Islet of Langerhans (tissue), 1 donor: ENCODE data around the gene SLC13A4.
"Not testable (repeated sequence)": the region's sequence is repeated elsewhere in the genome, so short reads cannot be mapped to it uniquely, and the experiment has no call there.

ENCODE experiments used
- FAIRE-seq: peaks from one replicate; lab custom pipeline; 2011; peaks lifted over from hg19 to GRCh38; lab: Jason Lieb, UNC

The SLC13A4 gene

GRCh38 chr7:135693558-135693957 is 34.4 kb downstream of the SLC13A4 start:
- no peak for FAIRE-seq

- FAIRE-seq = not testable (repeated sequence)
These were observed 35.4 kb downstream of the SLC13A4 start for GRCh38 chr7:135692606-135693005.

GRCh38 chr7:135692055-135692454 is 35.9 kb downstream of the SLC13A4 start:
- no peak for FAIRE-seq

GRCh38 chr7:135690566-135690965 is 37.4 kb downstream of the SLC13A4 start:
- no peak for FAIRE-seq

- no peak for FAIRE-seq
These were observed 40.5 kb downstream of the SLC13A4 start for GRCh38 chr7:135687466-135687865.

- FAIRE-seq = no peak
These were observed 42.5 kb downstream of the SLC13A4 start for GRCh38 chr7:135685306-135686084.

- no peak for FAIRE-seq
These were observed 43.3 kb downstream of the SLC13A4 start for GRCh38 chr7:135684699-135685098.

- no peak for FAIRE-seq
These were observed 43.9 kb downstream of the SLC13A4 start for GRCh38 chr7:135684136-135684535.

- FAIRE-seq = no peak
These were observed 44.4 kb downstream of the SLC13A4 start for GRCh38 chr7:135683609-135684008.

- no peak for FAIRE-seq
These were observed 45.8 kb downstream of the SLC13A4 start for GRCh38 chr7:135682191-135682590.

- FAIRE-seq = no peak
These were observed 46.2 kb downstream of the SLC13A4 start for GRCh38 chr7:135681762-135682161.

- FAIRE-seq = peak; percentile 76
These were observed 49.1 kb downstream of the SLC13A4 start for GRCh38 chr7:135678612-135679575.

GRCh38 chr7:135673360-135673706 is 54.7 kb downstream of the SLC13A4 start:
- no peak for FAIRE-seq

GRCh38 chr7:135672560-135673359 is 55.2 kb downstream of the SLC13A4 start:
- FAIRE-seq = peak; percentile 75

GRCh38 chr7:135670179-135670578 is 57.8 kb downstream of the SLC13A4 start:
- no peak for FAIRE-seq

GRCh38 chr7:135669774-135670173 is 58.2 kb downstream of the SLC13A4 start:
- no peak for FAIRE-seq

GRCh38 chr7:135668852-135669395 is 59.1 kb downstream of the SLC13A4 start:
- FAIRE-seq = not testable (repeated sequence)

GRCh38 chr7:135667626-135668025 is 60.4 kb downstream of the SLC13A4 start:
- FAIRE-seq = not testable (repeated sequence)

- no peak for FAIRE-seq
These were observed 61.1 kb downstream of the SLC13A4 start for GRCh38 chr7:135666846-135667245.

GRCh38 chr7:135666156-135666555 is 61.8 kb downstream of the SLC13A4 start:
- FAIRE-seq = no peak

- no peak for FAIRE-seq
These were observed 62.9 kb downstream of the SLC13A4 start for GRCh38 chr7:135665042-135665441.

- FAIRE-seq = no peak
These were observed 63.9 kb downstream of the SLC13A4 start for GRCh38 chr7:135664046-135664589.
